GM12872 (cell line): ENCODE results near the gene CCDC169.
A peak's percentile ranks its signal among the peaks of the same experiment; 100 is the strongest.

Source experiments
- CTCF ChIP-seq: IDR thresholded peaks from 3 replicates; pipeline ENCODE4 v1.5.1; 2011; ENCODE audit warnings: low read depth, mild to moderate bottlenecking, low read length, moderate library complexity; ENCODE audit not compliant: insufficient read depth

CCDC169 gene

GRCh38 chr13:36297366-36298338 is at the start of gene CCDC169:
CCDC169 (minus strand) TSS chr13:36297814; CDS start chr13:36297719, 95 bp downstream.
- TF ChIP-seq CTCF: no peak

- peak; percentile 98 for TF ChIP-seq CTCF
Measured at GRCh38 chr13:36346222-36347083, 48.8 kb upstream of the CCDC169 start, which contains the start of gene SPART. SPART (minus strand) TSS chr13:36346394; CDS start chr13:36335830, 10,564 bp downstream.

GRCh38 chr13:36345438-36346221 is 48.0 kb upstream of the CCDC169 start:
- no peak for TF ChIP-seq CTCF

- no peak for TF ChIP-seq CTCF
Measured at GRCh38 chr13:36344886-36345437, 47.3 kb upstream of the CCDC169 start.

- TF ChIP-seq CTCF: no peak
Measured at GRCh38 chr13:36344173-36344572, 46.6 kb upstream of the CCDC169 start.

- no peak for TF ChIP-seq CTCF
Measured at GRCh38 chr13:36343766-36344165, 46.2 kb upstream of the CCDC169 start.
